ENCODE measurements around the gene UBE2QL1.

UBE2QL1 gene

DNA sequence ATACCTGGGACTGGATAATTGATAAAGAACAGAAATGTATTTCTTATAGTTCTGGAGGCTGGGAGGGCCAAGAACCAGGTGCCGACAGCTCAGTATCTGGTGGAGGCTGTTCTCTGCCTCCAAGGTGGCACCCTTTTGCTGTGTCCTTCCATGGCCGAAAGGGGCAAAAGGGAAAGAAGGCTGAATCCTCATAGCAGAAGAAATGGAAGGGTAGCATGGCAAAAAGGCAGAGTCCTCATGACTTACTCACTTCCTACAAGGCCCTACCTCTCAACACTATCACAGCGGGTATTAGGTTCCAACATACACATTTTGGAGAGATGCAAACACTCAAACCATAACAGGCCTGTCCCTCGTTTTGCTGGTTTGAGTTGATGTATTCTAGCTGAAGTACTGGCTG lies 45.2 kb upstream of the UBE2QL1 start:
- H3K27ac ChIP-seq (ENCODE audit: poor library complexity, severe bottlenecking): no peak overlapping the region
- no peak for DNase-seq (ENCODE audit: low spot score)
- H3K36me3 ChIP-seq (ENCODE audit: low read depth): no peaks in the 10 kb centered on the region
- no peaks in the 10 kb centered on the region for H3K27me3 ChIP-seq (ENCODE audit: insufficient read depth, poor library complexity, severe bottlenecking)
- ATAC-seq (ENCODE audit: low read depth): no peak
- no peak overlapping the region for H3K4me3 ChIP-seq (ENCODE audit: severe bottlenecking)
- H3K9me3 ChIP-seq (ENCODE audit: severe bottlenecking): no peaks in the 10 kb centered on the region
- H3K4me1 ChIP-seq (ENCODE audit: insufficient read depth, poor library complexity, severe bottlenecking): peaks cover 34% of the 10 kb centered on the region
- TF ChIP-seq, protein P1, sequence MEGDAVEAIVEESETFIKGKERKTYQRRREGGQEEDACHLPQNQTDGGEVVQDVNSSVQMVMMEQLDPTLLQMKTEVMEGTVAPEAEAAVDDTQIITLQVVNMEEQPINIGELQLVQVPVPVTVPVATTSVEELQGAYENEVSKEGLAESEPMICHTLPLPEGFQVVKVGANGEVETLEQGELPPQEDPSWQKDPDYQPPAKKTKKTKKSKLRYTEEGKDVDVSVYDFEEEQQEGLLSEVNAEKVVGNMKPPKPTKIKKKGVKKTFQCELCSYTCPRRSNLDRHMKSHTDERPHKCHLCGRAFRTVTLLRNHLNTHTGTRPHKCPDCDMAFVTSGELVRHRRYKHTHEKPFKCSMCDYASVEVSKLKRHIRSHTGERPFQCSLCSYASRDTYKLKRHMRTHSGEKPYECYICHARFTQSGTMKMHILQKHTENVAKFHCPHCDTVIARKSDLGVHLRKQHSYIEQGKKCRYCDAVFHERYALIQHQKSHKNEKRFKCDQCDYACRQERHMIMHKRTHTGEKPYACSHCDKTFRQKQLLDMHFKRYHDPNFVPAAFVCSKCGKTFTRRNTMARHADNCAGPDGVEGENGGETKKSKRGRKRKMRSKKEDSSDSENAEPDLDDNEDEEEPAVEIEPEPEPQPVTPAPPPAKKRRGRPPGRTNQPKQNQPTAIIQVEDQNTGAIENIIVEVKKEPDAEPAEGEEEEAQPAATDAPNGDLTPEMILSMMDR (IDR thresholded peaks at IDR 0.05; ENCODE audit: poor library complexity, severe bottlenecking): no peak

DNA sequence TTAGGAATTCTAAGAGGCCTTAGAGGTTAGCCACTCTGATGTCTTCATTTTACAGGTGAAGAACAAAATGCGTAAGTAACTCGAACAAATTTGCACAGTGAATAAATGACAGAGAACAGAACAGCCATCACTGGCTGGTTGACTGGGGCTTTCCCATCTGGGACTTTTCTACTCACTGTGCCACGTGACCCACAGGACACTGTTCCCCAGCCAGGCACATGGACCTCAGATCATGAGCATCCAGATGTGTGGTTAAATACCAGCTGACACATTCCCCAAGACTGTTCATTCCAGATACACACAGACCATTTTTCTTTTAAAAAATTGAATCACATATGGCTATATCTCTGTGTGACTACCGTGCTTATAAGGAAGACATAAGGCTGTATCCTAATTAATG lies 44.5 kb upstream of the UBE2QL1 start:
- no peaks in the 10 kb centered on the region for H3K27me3 ChIP-seq (ENCODE audit: insufficient read depth, poor library complexity, severe bottlenecking)
- H3K9me3 ChIP-seq (ENCODE audit: severe bottlenecking): no peaks in the 10 kb centered on the region
- ATAC-seq (ENCODE audit: low read depth) (no peak), DNase-seq (ENCODE audit: low spot score) (no peak)
- no peaks in the 10 kb centered on the region for H3K36me3 ChIP-seq (ENCODE audit: low read depth)
- H3K4me3 ChIP-seq (ENCODE audit: severe bottlenecking): no peak overlapping the region
- TF ChIP-seq, protein P1 (IDR thresholded peaks at IDR 0.05; ENCODE audit: poor library complexity, severe bottlenecking): no peak
- H3K4me1 ChIP-seq (ENCODE audit: insufficient read depth, poor library complexity, severe bottlenecking): peaks cover 34% of the 10 kb centered on the region
- no peak overlapping the region for H3K27ac ChIP-seq (ENCODE audit: poor library complexity, severe bottlenecking)

DNA sequence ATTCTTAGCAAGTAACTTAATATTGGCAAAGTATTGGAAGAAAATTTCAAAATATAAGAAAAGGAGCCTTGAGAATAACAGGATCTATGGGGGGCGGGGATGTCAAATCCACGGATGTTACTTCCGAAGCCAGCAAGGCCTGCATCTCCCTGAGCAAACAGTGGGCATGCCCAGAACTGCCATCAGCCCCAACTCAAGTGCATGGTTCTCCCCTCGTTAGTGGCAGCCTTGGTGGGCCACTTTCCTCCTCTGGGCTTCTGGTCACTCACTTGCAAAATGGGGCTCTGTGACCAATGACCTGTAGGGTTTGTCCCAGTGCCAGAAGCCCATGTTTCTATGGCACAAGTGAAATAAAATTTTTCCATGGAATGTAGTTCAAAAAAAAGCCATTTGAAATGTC lies 43.1 kb upstream of the UBE2QL1 start:
- ATAC-seq (ENCODE audit: low read depth): no peak
- DNase-seq (ENCODE audit: low spot score): no peak
- Histone ChIP-seq H3K27ac (ENCODE audit: poor library complexity, severe bottlenecking) (no peak overlapping the region), H3K27me3 (ENCODE audit: insufficient read depth, poor library complexity, severe bottlenecking) (no peaks in the 10 kb centered on the region), H3K4me1 (ENCODE audit: insufficient read depth, poor library complexity, severe bottlenecking) (peaks cover 23% of the 10 kb centered on the region), H3K9me3 (ENCODE audit: severe bottlenecking) (no peaks in the 10 kb centered on the region), H3K4me3 (ENCODE audit: severe bottlenecking) (no peak overlapping the region), H3K36me3 (ENCODE audit: low read depth) (no peaks in the 10 kb centered on the region)
- TF ChIP-seq, protein P1 (IDR thresholded peaks at IDR 0.05; ENCODE audit: poor library complexity, severe bottlenecking): no peak

DNA sequence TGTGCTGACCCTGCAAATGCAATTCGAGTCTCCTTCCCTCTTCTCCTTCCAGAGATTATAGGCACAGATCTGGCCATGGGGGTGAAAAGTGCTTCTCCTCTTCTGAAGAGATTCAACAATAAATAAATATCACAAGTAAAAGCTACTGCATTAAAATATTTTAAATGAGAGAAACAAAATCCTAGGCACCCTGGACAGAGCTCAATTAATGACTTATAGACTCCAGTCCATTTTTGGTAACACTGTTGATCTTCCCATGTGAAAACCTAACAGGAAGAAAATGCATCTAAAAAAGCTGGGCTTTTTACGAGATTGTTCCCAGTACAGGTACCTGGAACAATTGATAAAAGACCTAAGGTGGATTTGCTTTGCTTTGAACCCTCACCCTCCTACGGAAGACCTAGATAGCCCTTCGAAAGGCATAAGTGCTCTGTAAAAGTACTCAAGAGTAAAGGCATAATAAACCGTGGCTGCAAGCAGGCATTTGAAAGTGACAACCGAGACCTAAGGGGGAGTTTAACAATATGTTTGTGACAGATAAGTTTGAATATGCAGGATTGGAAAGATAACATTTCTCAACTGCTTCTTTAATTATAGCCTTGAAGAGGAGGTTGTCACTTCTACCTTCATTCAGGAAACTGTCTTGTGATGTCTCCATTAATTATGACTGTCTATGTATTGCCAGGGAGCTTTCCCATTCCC lies 41.0 kb upstream of the UBE2QL1 start:
- TF ChIP-seq, protein P1 (IDR thresholded peaks at IDR 0.05; ENCODE audit: poor library complexity, severe bottlenecking): no peak
- Histone ChIP-seq H3K9me3 (ENCODE audit: severe bottlenecking) (no peaks in the 10 kb centered on the region), H3K27me3 (ENCODE audit: insufficient read depth, poor library complexity, severe bottlenecking) (no peaks in the 10 kb centered on the region), H3K36me3 (ENCODE audit: low read depth) (no peaks in the 10 kb centered on the region), H3K27ac (ENCODE audit: poor library complexity, severe bottlenecking) (no peak overlapping the region), H3K4me1 (ENCODE audit: insufficient read depth, poor library complexity, severe bottlenecking) (peaks cover 6% of the 10 kb centered on the region), H3K4me3 (ENCODE audit: severe bottlenecking) (no peak overlapping the region)
- DNase-seq (ENCODE audit: low spot score): no peak
- no peak for ATAC-seq (ENCODE audit: low read depth)

DNA sequence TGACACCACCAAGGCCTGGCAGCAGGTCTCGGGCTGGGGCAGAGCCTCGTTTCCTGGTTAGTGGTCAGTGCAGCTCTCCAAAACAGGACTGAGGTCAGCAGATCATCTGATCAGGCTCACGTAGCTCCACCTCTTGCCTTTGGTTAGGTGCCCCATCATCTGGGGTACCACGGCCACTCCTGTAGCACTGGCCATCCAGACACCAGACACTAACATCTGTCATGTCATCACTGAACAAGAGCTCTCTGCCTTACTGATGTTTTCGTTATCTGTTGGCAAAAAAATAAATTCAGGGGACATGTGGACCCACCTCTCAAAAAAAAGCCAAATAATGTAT lies 40.4 kb upstream of the UBE2QL1 start:
- Histone ChIP-seq H3K27me3 (ENCODE audit: insufficient read depth, poor library complexity, severe bottlenecking) (no peaks in the 10 kb centered on the region), H3K4me1 (ENCODE audit: insufficient read depth, poor library complexity, severe bottlenecking) (peaks cover under 1% of the 10 kb centered on the region), H3K9me3 (ENCODE audit: severe bottlenecking) (no peaks in the 10 kb centered on the region), H3K4me3 (ENCODE audit: severe bottlenecking) (no peak overlapping the region), H3K36me3 (ENCODE audit: low read depth) (no peaks in the 10 kb centered on the region), H3K27ac (ENCODE audit: poor library complexity, severe bottlenecking) (no peak overlapping the region)
- ATAC-seq (ENCODE audit: low read depth) (no peak), DNase-seq (ENCODE audit: low spot score) (no peak)
- TF ChIP-seq, protein P1 (IDR thresholded peaks at IDR 0.05; ENCODE audit: poor library complexity, severe bottlenecking): no peak

Measured in RWPE2 (cell line).